ENCODE measurements around the gene NEU1. TPM values are rescaled to one million over a fixed set of nuclear protein-coding genes. Genes with fewer than 3 reads are reported as not detected.

NEU1 gene
- total and polyA plus RNA-seq, 8 donors = 19.0 to 38.5 (median 24.6) TPM

DNA sequence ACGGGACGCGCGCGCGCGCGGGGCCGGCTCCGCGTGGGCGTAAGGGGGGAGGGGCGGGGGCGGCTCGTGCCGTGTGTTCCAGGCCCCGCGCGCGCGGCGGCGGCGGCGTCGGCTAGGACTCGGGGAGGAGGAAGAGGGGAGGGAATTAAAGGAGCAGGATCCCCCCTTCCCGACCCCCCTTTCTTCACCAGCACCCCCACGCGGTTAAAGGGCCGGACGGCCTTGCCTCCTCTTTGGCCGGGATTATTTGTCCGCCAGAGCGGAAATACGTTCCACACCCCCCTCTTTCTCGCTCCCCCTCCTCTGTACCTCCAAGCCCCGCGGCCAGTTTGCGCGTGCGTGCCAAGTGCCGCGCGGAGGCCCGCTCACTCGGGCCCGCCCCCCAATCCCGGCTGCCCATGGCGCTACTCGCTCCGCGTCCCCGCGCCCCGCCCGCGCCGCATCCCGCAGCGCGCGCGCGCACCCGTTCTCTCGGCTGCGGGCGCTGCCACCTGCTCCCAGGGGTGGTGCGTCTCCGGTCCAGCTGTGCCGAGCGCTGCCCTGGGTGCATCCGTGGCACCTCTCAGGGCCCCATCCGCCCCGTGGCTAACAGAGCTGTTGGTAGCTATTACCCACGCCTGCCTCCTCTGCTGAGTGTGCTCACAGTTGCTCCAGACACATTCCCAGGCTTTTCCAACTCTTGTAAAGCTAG lies 39.5 kb upstream of the NEU1 start, which contains the start of gene ZBTB12:
Gene ZBTB12 (minus strand): TSS at position 134 of the 691 bp plus-strand sequence. CDS start 781 bp downstream, outside the sequence.
- no peaks in the 10 kb centered on the region for H3K36me3 ChIP-seq
- H3K4me1 ChIP-seq = peaks cover 4 to 11% (median 5%) of the 10 kb centered on the region in 3 donors
- H3K4me3 ChIP-seq = peak within 1 kb of the TSS; percentile 39 to 67 (median 55)
- no peaks in the 10 kb centered on the region for H3K27me3 ChIP-seq
- H3K27ac ChIP-seq = peak within 1 kb of the TSS; percentile 63 to 86 (median 68)
- no peak for FAIRE-seq
- WGBS, 2 donors = 0 to 1% methylated on average over 28 to 77 of the region's 77 CpGs
- DNase-seq = peak; percentile 92 to 96 (median 94)
- peak; percentile 71 to 87 (median 78) for ATAC-seq
- no peaks in the 10 kb centered on the region for H3K9me3 ChIP-seq
- intact Hi-C loops (cut with DNase I) = loop anchor here in 2 of 3 donors (10.0 kb wide), 1 partner anchor 53 kb away; the partner anchor contains the start of genes NELFE (in 2 of the 2) and SKIC2 (in 2 of the 2)
- TF ChIP-seq, protein P1, sequence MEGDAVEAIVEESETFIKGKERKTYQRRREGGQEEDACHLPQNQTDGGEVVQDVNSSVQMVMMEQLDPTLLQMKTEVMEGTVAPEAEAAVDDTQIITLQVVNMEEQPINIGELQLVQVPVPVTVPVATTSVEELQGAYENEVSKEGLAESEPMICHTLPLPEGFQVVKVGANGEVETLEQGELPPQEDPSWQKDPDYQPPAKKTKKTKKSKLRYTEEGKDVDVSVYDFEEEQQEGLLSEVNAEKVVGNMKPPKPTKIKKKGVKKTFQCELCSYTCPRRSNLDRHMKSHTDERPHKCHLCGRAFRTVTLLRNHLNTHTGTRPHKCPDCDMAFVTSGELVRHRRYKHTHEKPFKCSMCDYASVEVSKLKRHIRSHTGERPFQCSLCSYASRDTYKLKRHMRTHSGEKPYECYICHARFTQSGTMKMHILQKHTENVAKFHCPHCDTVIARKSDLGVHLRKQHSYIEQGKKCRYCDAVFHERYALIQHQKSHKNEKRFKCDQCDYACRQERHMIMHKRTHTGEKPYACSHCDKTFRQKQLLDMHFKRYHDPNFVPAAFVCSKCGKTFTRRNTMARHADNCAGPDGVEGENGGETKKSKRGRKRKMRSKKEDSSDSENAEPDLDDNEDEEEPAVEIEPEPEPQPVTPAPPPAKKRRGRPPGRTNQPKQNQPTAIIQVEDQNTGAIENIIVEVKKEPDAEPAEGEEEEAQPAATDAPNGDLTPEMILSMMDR (IDR thresholded peaks at IDR 0.05) = no peak

DNA sequence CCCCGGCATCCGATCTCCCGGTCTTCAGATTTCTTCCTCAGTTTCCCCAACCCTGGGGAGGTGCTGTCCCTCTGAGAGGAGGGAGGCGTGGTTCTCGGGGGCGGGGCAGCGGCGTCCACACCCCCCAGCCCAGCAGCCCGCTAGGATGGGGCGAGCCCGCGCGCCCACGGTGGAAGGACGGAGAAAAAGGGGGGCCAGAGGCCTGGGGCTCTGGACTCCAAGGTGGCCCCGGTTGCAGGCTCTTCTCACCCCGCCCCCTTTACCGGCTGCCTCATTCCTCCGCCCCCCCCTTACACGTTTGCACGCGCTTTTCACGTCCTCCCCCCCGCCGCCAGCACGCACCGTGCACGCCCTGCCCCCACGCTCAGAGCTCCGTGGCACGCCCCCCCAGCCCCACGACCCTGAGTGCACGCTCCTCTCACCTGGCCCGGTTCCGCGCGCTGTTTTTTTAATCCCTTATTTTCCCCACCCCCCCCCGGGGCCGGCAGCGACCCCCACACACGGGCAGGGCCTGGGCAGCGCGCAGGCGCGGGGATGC lies 38.9 kb upstream of the NEU1 start:
- H3K27me3 ChIP-seq = no peaks in the 10 kb centered on the region
- intact Hi-C loops (cut with DNase I) = loop anchor here in 2 of 3 donors (10.0 kb wide), 1 partner anchor 53 kb away; the partner anchor contains the start of genes NELFE (in 2 of the 2) and SKIC2 (in 2 of the 2)
- H3K4me1 ChIP-seq = peaks cover 4 to 11% (median 5%) of the 10 kb centered on the region in 3 donors
- H3K4me3 ChIP-seq = peak overlapping the region; percentile 39 to 67 (median 55)
- TF ChIP-seq, protein P1 (IDR thresholded peaks at IDR 0.05) = no peak
- FAIRE-seq (no peak), DNase-seq (peak in 5 of 6 donors; percentile 71 to 90 (median 78)), ATAC-seq (peak; percentile 9 to 25 (median 16))
- no peaks in the 10 kb centered on the region for H3K9me3 ChIP-seq
- 1 to 2% methylated on average over 29 to 45 of the region's 45 CpGs for WGBS, 2 donors
- peak overlapping the region; percentile 63 to 86 (median 68) for H3K27ac ChIP-seq
- no peaks in the 10 kb centered on the region for H3K36me3 ChIP-seq

DNA sequence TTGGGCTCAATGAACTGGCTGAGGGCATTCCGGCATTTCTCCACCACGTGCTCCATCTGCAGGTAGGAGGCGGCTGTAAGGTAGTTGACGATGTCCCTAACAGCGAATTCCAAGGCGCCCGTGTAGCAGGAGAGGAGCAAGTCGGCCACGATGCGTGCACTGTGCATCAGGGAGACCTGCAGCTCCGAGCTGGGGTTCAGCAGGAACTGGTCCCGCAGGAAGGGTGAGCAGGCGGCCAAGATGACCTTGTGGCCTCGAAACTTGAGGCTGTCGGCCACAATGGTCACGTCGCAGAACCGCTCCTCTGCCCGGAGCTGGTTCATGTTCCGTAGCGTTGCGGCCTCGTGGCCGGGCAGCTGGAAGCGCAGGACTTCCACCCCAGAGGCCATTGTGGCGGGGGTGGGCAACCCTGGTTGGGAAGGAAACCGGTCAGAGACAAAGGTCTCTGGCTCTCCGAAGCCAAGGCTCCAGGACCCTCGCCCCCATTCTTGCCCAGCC lies 38.3 kb upstream of the NEU1 start:
- DNase-seq = peak in 5 of 6 donors; percentile 36 to 86 (median 56)
- H3K27me3 ChIP-seq = no peaks in the 10 kb centered on the region
- intact Hi-C loops (cut with DNase I) = loop anchor here in 2 of 3 donors (10.0 kb wide), 1 partner anchor 54 kb away; the partner anchor contains the start of genes NELFE (in 2 of the 2) and SKIC2 (in 2 of the 2)
- H3K27ac ChIP-seq = peak overlapping the region; percentile 63 to 86 (median 68)
- H3K36me3 ChIP-seq = no peaks in the 10 kb centered on the region
- no peak for FAIRE-seq
- no peaks in the 10 kb centered on the region for H3K9me3 ChIP-seq
- WGBS, 2 donors = 10 to 11% methylated on average over 26 to 29 of the region's 29 CpGs
- peak in 1 of 4 donors; percentile 0 for ATAC-seq
- peak overlapping the region in 3 of 4 donors; percentile 39 to 67 (median 59) for H3K4me3 ChIP-seq
- TF ChIP-seq, protein P1 (IDR thresholded peaks at IDR 0.05) = no peak
- H3K4me1 ChIP-seq = peaks cover 4 to 11% (median 5%) of the 10 kb centered on the region in 3 donors

DNA sequence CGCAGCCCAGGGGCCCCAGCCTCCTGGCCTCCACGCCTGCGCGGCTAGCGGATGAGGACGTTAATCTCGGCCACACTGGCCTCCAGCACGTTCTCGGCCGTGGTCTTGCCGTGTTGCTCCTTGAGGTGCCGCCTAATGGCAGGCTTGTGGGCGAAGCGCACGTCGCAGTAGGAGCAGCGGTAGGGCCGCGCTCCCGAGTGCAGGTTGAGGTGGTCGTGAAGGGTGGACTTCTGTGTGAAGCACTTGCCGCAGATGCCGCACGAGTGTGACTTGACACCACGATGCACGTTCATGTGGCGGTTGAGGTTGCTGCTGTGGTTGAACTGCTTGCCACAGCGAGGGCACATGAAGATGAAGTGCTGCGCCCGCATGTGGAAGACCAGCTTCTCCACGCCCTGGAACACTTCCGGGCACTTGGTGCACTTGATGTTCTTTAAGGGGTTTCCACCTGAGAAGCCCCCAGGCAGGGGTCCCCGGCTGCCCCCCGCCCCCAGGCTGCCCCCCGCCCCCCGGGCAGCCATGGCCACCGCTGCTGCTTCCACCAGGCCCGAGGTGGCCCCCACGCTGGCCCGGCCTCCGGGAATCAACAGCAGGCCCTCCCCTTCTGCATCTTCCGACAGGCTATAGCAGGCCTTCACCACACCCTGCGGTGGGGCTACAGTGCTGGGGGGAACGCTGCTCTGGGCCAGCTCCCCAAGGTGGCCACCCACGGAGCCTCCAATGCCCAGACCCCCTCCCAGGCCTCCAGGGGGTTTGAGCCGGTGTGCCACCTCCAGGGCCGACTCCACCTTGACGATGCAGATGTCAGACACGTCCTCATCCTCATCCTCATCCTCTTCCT lies 37.5 kb upstream of the NEU1 start:
- Histone ChIP-seq H3K4me3 (no peak overlapping the region), H3K27me3 (no peaks in the 10 kb centered on the region), H3K36me3 (peaks cover 0 to 3% (median 0%) of the 10 kb centered on the region in 3 donors), H3K27ac (no peak overlapping the region), H3K9me3 (no peaks in the 10 kb centered on the region), H3K4me1 (peaks cover 4 to 11% (median 5%) of the 10 kb centered on the region in 3 donors)
- TF ChIP-seq, protein P1 (IDR thresholded peaks at IDR 0.05) = no peak
- WGBS, 2 donors = 84 to 85% methylated on average over 47 to 49 of the region's 49 CpGs
- ATAC-seq (no peak), FAIRE-seq (no peak), DNase-seq (peak in 4 of 6 donors; percentile 40 to 82 (median 54))
- intact Hi-C loops (cut with DNase I) = loop anchor here in 2 of 3 donors (10.0 kb wide), 1 partner anchor 55 kb away; the partner anchor contains the start of genes NELFE (in 2 of the 2) and SKIC2 (in 2 of the 2)
